Endothelial cell of umbilical vein (primary cell): Measurements from ENCODE around the gene MAP2K1. TPM values are rescaled to one million over a fixed set of nuclear protein-coding genes. Genes with fewer than 3 reads are reported as not detected.

ENCODE experiments used
- BruUV-seq: library from RNA; stranded (reverse); fragments of 400-500 nt; replicated peaks from 2 replicates; lab custom pipeline; 2021; lab: Mats Ljungman, UMichigan
- CTCF ChIA-PET: fragments of 300-600, 350-600 bp; sonication (Branson Sonifier 250); formaldehyde crosslinking; loops from one replicate; lab custom pipeline; 2021; ENCODE audit warnings: antibody characterized with exemption, inconsistent platforms; lab: Charles Lee
- POLR2A ChIA-PET: fragments of 300-600, 350-600 bp; sonication (Branson Sonifier 250); formaldehyde crosslinking; loops from one replicate; lab custom pipeline; 2021; ENCODE audit warnings: antibody characterized with exemption, inconsistent platforms; lab: Charles Lee
- DNase-seq: peaks from one replicate; pipeline ENCODE4 v3.0.0-alpha.2; 2011; ENCODE audit warnings: low read depth, low spot score
- FAIRE-seq: peaks from 2 replicates; lab custom pipeline; 2011; peaks lifted over from hg19 to GRCh38; lab: Jason Lieb, UNC
- H2AFZ ChIP-seq: 2 replicates; pipeline ENCODE4 v1.6.0; 2012; ENCODE audit warnings: low read depth, low read length, control low read depth, inconsistent platforms
- H3K27ac ChIP-seq: 2 replicates; pipeline ENCODE4 v1.5.1; 2011; ENCODE audit warnings: low read depth, mild to moderate bottlenecking, control low read depth, low read length, moderate library complexity; ENCODE audit not compliant: insufficient read depth
- H3K27me3 ChIP-seq, 2 experiments: 2 replicates each; pipeline versions ENCODE4 v1.6.0 to v1.6.1; 2011; ENCODE audit warnings: low read length in 2 of 2, mixed read lengths in 1 of 2; ENCODE audit not compliant: control insufficient read depth in 2 of 2, insufficient read depth in 2 of 2
- H3K36me3 ChIP-seq, 2 experiments: 2 replicates in 1 of 2; 3 replicates in 1 of 2; pipeline ENCODE4 v1.5.1; 2011; ENCODE audit warnings: low read length in 2 of 2, mild to moderate bottlenecking in 1 of 2, moderate library complexity in 1 of 2; ENCODE audit not compliant: control insufficient read depth in 2 of 2, insufficient read depth in 2 of 2; ENCODE audit errors: extremely low read depth in 1 of 2
- H3K4me1 ChIP-seq: 3 replicates; pipeline ENCODE4 v1.5.1; 2011; ENCODE audit warnings: mild to moderate bottlenecking, low read length; ENCODE audit not compliant: control insufficient read depth, insufficient read depth; ENCODE audit errors: extremely low read depth
- H3K4me2 ChIP-seq: 2 replicates; pipeline ENCODE4 v1.6.1; 2011; ENCODE audit warnings: low read length, control low read depth, mixed read lengths; ENCODE audit not compliant: insufficient read depth
- H3K4me3 ChIP-seq, 3 experiments: fragments of 200-600 bp in 1 of 3; sonication (generic), shearing (Covaris generic) in 1 of 3; replicated peaks in 1 of 3; 2 replicates each; pipeline ENCODE4 v1.5.1; 2011 to 2016; ENCODE audit warnings: control low read depth in 3 of 3, low read length in 3 of 3, mild to moderate bottlenecking in 2 of 3, inconsistent platforms in 1 of 3, low read depth in 1 of 3, moderate library complexity in 1 of 3; ENCODE audit not compliant: insufficient read depth in 1 of 3
- H3K79me2 ChIP-seq: 2 replicates; pipeline ENCODE4 v1.6.0; 2012; ENCODE audit warnings: low read length, inconsistent platforms; ENCODE audit not compliant: control insufficient read depth, insufficient read depth
- H3K9ac ChIP-seq: replicated peaks from 2 replicates; pipeline ENCODE3; 2011; ENCODE audit warnings: low read length, control low read depth; ENCODE audit not compliant: insufficient read depth; ENCODE audit errors: extremely low read depth
- H3K9me1 ChIP-seq: replicated peaks from 3 replicates; pipeline ENCODE4 v1.6.0; 2011; ENCODE audit warnings: mild to moderate bottlenecking, low read length; ENCODE audit not compliant: control insufficient read depth, insufficient read depth; ENCODE audit errors: extremely low read depth
- H3K9me3 ChIP-seq: replicated peaks from 2 replicates; pipeline ENCODE4 v1.5.1; 2012; ENCODE audit warnings: low read length, inconsistent platforms; ENCODE audit not compliant: control insufficient read depth, insufficient read depth
- H4K20me1 ChIP-seq: replicated peaks from 2 replicates; pipeline ENCODE3; 2011; ENCODE audit warnings: mild to moderate bottlenecking, low read length; ENCODE audit not compliant: control insufficient read depth, insufficient read depth; ENCODE audit errors: extremely low read depth
- EZH2 ChIP-seq: IDR thresholded peaks from 2 replicates; pipeline ENCODE4 v1.6.1; 2012; ENCODE audit warnings: borderline replicate concordance, low read depth, mild to moderate bottlenecking, moderate library complexity, low read length, inconsistent platforms; ENCODE audit not compliant: severe bottlenecking
- FOS ChIP-seq: IDR thresholded peaks from 2 replicates; pipeline ENCODE4 v1.6.1; 2011; ENCODE audit warnings: mild to moderate bottlenecking, low read length, moderate library complexity, borderline replicate concordance; ENCODE audit not compliant: insufficient read depth
- GATA2 ChIP-seq: IDR thresholded peaks from 2 replicates; pipeline ENCODE4 v1.7.0; 2011; ENCODE audit warnings: low read depth, mild to moderate bottlenecking, moderate library complexity, mixed read lengths, low read length; ENCODE audit not compliant: insufficient read length, insufficient read depth
- JUN ChIP-seq: IDR thresholded peaks from 2 replicates; pipeline ENCODE4 v1.6.1; 2011; ENCODE audit warnings: borderline replicate concordance, low read depth; ENCODE audit not compliant: insufficient read length, insufficient read depth
- MAX ChIP-seq: IDR thresholded peaks from 2 replicates; pipeline ENCODE4 v1.6.1; 2011; ENCODE audit not compliant: insufficient read depth, insufficient read length
- MYC ChIP-seq: IDR thresholded peaks from one replicate; pipeline ENCODE4 v1.6.1; 2011; ENCODE audit warnings: mild to moderate bottlenecking, low read depth, low read length
- POLR2A ChIP-seq: IDR thresholded peaks from 2 replicates; pipeline ENCODE4 v1.6.1; 2012; ENCODE audit warnings: low read depth, mild to moderate bottlenecking, control low read depth, low read length
- POLR2AphosphoS5 ChIP-seq: IDR thresholded peaks from 2 replicates; pipeline ENCODE4 v1.6.1; 2012; ENCODE audit warnings: low read depth, mild to moderate bottlenecking, control low read depth, low read length, moderate library complexity; ENCODE audit not compliant: insufficient read depth
- dilution Hi-C: fragments of 300-500 bp; cut with MboI; formaldehyde crosslinking; loops from one replicate; pipeline ENCODE4 v1.15.0; 2019; ENCODE audit warnings: low sequenced_read_pairs; ENCODE audit not compliant: extremely low pct_ligation_motif_present
- intact Hi-C: fragments of 100-400 bp; cut with micrococcal nuclease; formaldehyde crosslinking; loops from one replicate; pipeline ENCODE4 v1.10.0; 2022
- polyA plus RNA-seq, 4 experiments: library from polyadenylated mRNA; depleted of rRNA in 3 of 4; stranded (reverse) in 3 of 4; unstranded in 1 of 4; fragments of >200 nt; gene quantifications; 2 replicates each; pipeline versions ENCODE4 v1.2.1 to v1.2.3, GENCODE V29; 2011 to 2012; ENCODE audit warnings: missing spikeins in 1 of 4
- total RNA-seq: library from RNA; stranded (reverse); gene quantifications from 2 replicates; pipeline ENCODE4 v1.2.3, GENCODE V29; 2021
- TF ChIP-seq, protein P1 (sequence below), 2 donors: IDR thresholded peaks; 1 replicate in 1 of 2; 2 replicates in 1 of 2; pipeline ENCODE4 v1.5.1; 2011; ENCODE audit warnings: low read length in 2 of 2, mild to moderate bottlenecking in 2 of 2, moderate library complexity in 2 of 2, control low read depth in 1 of 2, inconsistent platforms in 1 of 2, low read depth in 1 of 2; ENCODE audit not compliant: insufficient read depth in 1 of 2; ENCODE audit errors: extremely low read depth in 1 of 2

The MAP2K1 gene
- total and polyA plus RNA-seq, 2 donors (not counting 3 experiments of a cell fraction or from before 2014, with no cell fraction given), result 30.9 to 45.1 TPM

GRCh38 chr15:66425837-66426236, 39.1 kb downstream of the MAP2K1 start:
- Histone ChIP-seq H3K27me3 (no peaks in the 10 kb centered on the region), H3K79me2 (peaks cover 86% of the 10 kb centered on the region), H2AFZ (no peak overlapping the region), H3K27ac (no peak overlapping the region), H4K20me1 (no peaks in the 10 kb centered on the region), H3K36me3 (no peaks in the 10 kb centered on the region), H3K4me2 (no peak overlapping the region), H3K9me1 (no peaks in the 10 kb centered on the region), H3K9me3 (no peaks in the 10 kb centered on the region), H3K4me3 (no peak overlapping the region), H3K4me1 (no peaks in the 10 kb centered on the region), H3K9ac (no peak overlapping the region)
- BruUV-seq, result no TSS peak
- FAIRE-seq (no peak), DNase-seq (no peak)
- ChIA-PET CTCF (interaction anchor here (1.2 to 1.3 kb wide), 2 partner anchors 14 to 21 kb away, joined by 3 to 4 read pairs; no protein-coding TSS in a partner anchor), POLR2A (no interaction called here)
- TF ChIP-seq POLR2A (no peak), EZH2 (no peak), GATA2 (no peak), MYC (no peak), FOS (no peak), POLR2AphosphoS5 (no peak), JUN (no peak), MAX (no peak)
- TF ChIP-seq, protein P1, sequence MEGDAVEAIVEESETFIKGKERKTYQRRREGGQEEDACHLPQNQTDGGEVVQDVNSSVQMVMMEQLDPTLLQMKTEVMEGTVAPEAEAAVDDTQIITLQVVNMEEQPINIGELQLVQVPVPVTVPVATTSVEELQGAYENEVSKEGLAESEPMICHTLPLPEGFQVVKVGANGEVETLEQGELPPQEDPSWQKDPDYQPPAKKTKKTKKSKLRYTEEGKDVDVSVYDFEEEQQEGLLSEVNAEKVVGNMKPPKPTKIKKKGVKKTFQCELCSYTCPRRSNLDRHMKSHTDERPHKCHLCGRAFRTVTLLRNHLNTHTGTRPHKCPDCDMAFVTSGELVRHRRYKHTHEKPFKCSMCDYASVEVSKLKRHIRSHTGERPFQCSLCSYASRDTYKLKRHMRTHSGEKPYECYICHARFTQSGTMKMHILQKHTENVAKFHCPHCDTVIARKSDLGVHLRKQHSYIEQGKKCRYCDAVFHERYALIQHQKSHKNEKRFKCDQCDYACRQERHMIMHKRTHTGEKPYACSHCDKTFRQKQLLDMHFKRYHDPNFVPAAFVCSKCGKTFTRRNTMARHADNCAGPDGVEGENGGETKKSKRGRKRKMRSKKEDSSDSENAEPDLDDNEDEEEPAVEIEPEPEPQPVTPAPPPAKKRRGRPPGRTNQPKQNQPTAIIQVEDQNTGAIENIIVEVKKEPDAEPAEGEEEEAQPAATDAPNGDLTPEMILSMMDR (IDR thresholded peaks at IDR 0.05; ENCODE audit: extremely low read depth in 1 of 2, insufficient read depth in 1 of 2, low read depth in 1 of 2, low read length in 2 of 2), result no peak
- dilution Hi-C loops (no loop called here), intact Hi-C loops (no loop called here)
